OCI-LY3 (cell line): ENCODE results near the gene POLR3K.
"Not testable (repeated sequence)": the region's sequence is repeated elsewhere in the genome, so short reads cannot be mapped to it uniquely, and the experiment has no call there.

Experiments
- H2AFZ ChIP-seq: fragments of 200-600, 300-600 bp; shearing (Covaris generic); 2 replicates; pipeline ENCODE4 v1.6.0; 2014; ENCODE audit warnings: antibody characterized with exemption, low read depth, low read length
- H3K27ac ChIP-seq: fragments of 200-600, 300-600 bp; sonication (generic); 2 replicates; pipeline ENCODE4 v1.5.1; 2014; ENCODE audit warnings: mild to moderate bottlenecking, low read length, moderate library complexity, mixed read lengths
- H3K27me3 ChIP-seq: fragments of 200-600, 300-600 bp; sonication (generic); 2 replicates; pipeline ENCODE4 v1.6.1; 2014; ENCODE audit warnings: low read depth, low read length, mixed read lengths
- H3K36me3 ChIP-seq: fragments of 200-600, 300-600 bp; sonication (generic); replicated peaks from 2 replicates; pipeline ENCODE3; 2014; ENCODE audit warnings: low read depth, low read length, mixed read lengths
- H3K4me1 ChIP-seq: fragments of 300-600, 200-600 bp; sonication (generic); 2 replicates; pipeline ENCODE4 v1.6.1; 2014; ENCODE audit warnings: low read length, mixed read lengths
- H3K4me2 ChIP-seq: fragments of 200-600, 300-600 bp; sonication (generic); 2 replicates; pipeline ENCODE4 v1.6.1; 2014; ENCODE audit warnings: low read length, mixed read lengths
- H3K4me3 ChIP-seq: fragments of 300-600, 200-600 bp; sonication (generic); 2 replicates; pipeline ENCODE4 v1.5.1; 2014; ENCODE audit warnings: antibody characterized with exemption, mild to moderate bottlenecking, low read length, moderate library complexity
- H3K79me2 ChIP-seq: fragments of 300-600, 200-600 bp; shearing (Covaris generic); 2 replicates; pipeline ENCODE4 v1.6.1; 2014; ENCODE audit warnings: mild to moderate bottlenecking, low read length, mixed read lengths
- H3K9ac ChIP-seq: fragments of 300-600, 200-600 bp; shearing (Covaris generic); 2 replicates; pipeline ENCODE4 v1.6.0; 2014; ENCODE audit warnings: mild to moderate bottlenecking, low read length, moderate library complexity
- H3K9me3 ChIP-seq: fragments of 200-600, 300-600 bp; shearing (Covaris generic); 2 replicates; pipeline ENCODE4 v1.6.1; 2014; ENCODE audit warnings: low read length, mixed read lengths; ENCODE audit not compliant: insufficient read depth
- H4K20me1 ChIP-seq: fragments of 200-600, 300-600 bp; sonication (generic); 2 replicates; pipeline ENCODE4 v1.6.1; 2016; ENCODE audit warnings: low read length, mixed read lengths; ENCODE audit not compliant: insufficient read depth
- EZH2phosphoT487 ChIP-seq: fragments of 200-600 bp; shearing (Covaris generic); IDR thresholded peaks from 2 replicates; pipeline ENCODE4 v1.6.1; 2018; ENCODE audit warnings: antibody characterized with exemption, mixed run types, low read depth
- TF ChIP-seq, protein P1 (sequence below): fragments of 200-600, 300-600 bp; sonication (generic); IDR thresholded peaks from 2 replicates; pipeline ENCODE4 v1.5.1; 2014; ENCODE audit warnings: antibody characterized with exemption, low read length, low read depth

The POLR3K gene

DNA sequence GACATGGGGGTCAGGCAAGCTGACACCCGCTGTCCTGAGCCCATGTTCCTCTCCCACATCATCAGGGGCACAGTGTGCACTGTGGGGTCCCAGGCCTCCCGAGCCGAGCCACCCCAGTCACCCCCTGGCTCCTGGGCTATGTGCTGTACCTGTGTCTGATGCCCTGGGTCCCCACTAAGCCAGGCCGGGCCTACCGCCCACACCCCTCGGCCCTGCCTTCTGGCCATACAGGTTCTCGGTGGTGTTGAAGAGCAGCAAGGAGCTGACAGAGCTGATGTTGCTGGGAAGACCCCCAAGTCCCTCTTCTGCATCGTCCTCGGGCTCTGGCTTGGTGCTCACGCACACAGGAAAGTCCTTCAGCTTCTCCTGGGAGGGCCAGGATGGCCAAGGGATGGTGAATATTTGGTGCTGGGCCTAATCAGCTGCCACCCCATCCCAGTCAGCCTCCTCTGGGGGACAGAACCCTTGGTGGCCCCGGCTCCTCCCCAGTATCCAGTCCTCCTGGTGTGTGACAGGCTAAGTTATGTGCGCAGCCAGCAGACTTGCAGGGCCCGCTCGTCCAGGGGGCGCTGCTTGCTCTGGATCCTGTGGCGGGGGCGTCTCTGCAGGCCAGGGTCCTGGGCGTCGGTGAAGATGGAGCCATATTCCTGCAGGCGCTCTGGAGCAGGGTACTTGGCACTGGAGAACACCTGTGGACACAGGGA, 36.2 kb downstream of the POLR3K start:
- H3K4me3 ChIP-seq, H3K4me1 ChIP-seq, H2AFZ ChIP-seq: not testable (repeated sequence)

DNA sequence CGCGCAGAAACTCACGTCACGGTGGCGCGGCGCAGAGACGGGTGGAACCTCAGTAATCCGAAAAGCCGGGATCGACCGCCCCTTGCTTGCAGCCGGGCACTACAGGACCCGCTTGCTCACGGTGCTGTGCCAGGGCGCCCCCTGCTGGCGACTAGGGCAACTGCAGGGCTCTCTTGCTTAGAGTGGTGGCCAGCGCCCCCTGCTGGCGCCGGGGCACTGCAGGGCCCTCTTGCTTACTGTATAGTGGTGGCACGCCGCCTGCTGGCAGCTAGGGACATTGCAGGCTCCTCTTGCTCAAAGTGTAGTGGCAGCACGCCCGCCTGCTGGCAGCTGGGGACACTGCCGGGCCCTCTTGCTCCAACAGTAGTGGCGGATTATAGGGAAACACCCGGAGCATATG, 42.6 kb downstream of the POLR3K start:
- TF ChIP-seq, protein P1, sequence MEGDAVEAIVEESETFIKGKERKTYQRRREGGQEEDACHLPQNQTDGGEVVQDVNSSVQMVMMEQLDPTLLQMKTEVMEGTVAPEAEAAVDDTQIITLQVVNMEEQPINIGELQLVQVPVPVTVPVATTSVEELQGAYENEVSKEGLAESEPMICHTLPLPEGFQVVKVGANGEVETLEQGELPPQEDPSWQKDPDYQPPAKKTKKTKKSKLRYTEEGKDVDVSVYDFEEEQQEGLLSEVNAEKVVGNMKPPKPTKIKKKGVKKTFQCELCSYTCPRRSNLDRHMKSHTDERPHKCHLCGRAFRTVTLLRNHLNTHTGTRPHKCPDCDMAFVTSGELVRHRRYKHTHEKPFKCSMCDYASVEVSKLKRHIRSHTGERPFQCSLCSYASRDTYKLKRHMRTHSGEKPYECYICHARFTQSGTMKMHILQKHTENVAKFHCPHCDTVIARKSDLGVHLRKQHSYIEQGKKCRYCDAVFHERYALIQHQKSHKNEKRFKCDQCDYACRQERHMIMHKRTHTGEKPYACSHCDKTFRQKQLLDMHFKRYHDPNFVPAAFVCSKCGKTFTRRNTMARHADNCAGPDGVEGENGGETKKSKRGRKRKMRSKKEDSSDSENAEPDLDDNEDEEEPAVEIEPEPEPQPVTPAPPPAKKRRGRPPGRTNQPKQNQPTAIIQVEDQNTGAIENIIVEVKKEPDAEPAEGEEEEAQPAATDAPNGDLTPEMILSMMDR = peak; percentile 51
- H3K27me3 ChIP-seq, H2AFZ ChIP-seq, H3K27ac ChIP-seq, H3K36me3 ChIP-seq, H3K9ac ChIP-seq, H3K79me2 ChIP-seq, H3K4me3 ChIP-seq, H3K4me2 ChIP-seq, H4K20me1 ChIP-seq, H3K4me1 ChIP-seq, H3K9me3 ChIP-seq: not testable (repeated sequence)

More for the DNA sequence above, 36.2 kb downstream of the POLR3K start:
- not testable (repeated sequence) for H3K27ac ChIP-seq, H3K9ac ChIP-seq, H4K20me1 ChIP-seq, H3K9me3 ChIP-seq, H3K79me2 ChIP-seq, H3K27me3 ChIP-seq, H3K36me3 ChIP-seq, H3K4me2 ChIP-seq

DNA sequence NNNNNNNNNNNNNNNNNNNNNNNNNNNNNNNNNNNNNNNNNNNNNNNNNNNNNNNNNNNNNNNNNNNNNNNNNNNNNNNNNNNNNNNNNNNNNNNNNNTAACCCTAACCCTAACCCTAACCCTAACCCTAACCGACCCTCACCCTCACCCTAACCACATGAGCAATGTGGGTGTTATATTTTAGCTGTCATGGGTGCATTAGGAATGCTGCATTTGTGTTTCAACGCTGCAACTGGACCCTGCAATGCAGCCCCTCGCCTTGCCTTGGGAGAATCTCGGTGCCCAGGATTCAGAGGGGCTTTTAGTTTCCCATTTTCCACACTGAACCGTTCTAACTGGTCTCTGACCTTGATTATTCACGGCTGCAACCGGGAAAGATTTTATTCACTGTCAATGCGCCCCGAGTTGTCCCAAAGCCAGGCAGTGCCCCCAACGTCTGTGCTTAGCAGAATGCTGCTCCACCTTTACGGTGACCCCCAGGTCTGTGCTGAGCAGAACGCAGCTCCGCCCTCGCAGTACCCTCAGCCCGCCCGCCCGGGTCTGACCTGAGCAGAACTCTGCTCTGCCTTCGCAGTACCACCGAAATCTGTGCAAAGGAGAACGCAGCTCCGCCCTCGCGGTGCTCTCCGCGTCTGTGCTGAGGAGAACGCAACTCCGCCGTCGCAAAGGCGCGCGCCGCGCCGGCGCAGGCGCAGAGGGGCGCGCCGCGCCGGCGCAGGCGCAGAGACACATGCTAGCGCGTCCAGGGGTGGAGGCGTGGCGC, 43.3 kb downstream of the POLR3K start:
- Histone ChIP-seq H3K9ac (no peak overlapping the region), H3K27me3 (no peaks in the 10 kb centered on the region), H2AFZ (no peak overlapping the region), H3K9me3 (no peaks in the 10 kb centered on the region), H3K36me3 (no peaks in the 10 kb centered on the region), H4K20me1 (no peaks in the 10 kb centered on the region), H3K79me2 (no peaks in the 10 kb centered on the region), H3K4me1 (no peaks in the 10 kb centered on the region), H3K4me3 (no peak overlapping the region), H3K27ac (no peak overlapping the region), H3K4me2 (no peak overlapping the region)
- TF ChIP-seq, protein P1 = no peak
- TF ChIP-seq EZH2phosphoT487 = no peak
